HL-60/S4 (cell line): ENCODE data around the gene CSNK2B.

ENCODE experiments used
- in situ Hi-C: fragments of 300-500 bp; cut with MboI; formaldehyde crosslinking; loops from 2 replicates; pipeline ENCODE4 v1.14.3; 2022; ENCODE audit warnings: low sequenced_read_pairs

The CSNK2B gene

DNA sequence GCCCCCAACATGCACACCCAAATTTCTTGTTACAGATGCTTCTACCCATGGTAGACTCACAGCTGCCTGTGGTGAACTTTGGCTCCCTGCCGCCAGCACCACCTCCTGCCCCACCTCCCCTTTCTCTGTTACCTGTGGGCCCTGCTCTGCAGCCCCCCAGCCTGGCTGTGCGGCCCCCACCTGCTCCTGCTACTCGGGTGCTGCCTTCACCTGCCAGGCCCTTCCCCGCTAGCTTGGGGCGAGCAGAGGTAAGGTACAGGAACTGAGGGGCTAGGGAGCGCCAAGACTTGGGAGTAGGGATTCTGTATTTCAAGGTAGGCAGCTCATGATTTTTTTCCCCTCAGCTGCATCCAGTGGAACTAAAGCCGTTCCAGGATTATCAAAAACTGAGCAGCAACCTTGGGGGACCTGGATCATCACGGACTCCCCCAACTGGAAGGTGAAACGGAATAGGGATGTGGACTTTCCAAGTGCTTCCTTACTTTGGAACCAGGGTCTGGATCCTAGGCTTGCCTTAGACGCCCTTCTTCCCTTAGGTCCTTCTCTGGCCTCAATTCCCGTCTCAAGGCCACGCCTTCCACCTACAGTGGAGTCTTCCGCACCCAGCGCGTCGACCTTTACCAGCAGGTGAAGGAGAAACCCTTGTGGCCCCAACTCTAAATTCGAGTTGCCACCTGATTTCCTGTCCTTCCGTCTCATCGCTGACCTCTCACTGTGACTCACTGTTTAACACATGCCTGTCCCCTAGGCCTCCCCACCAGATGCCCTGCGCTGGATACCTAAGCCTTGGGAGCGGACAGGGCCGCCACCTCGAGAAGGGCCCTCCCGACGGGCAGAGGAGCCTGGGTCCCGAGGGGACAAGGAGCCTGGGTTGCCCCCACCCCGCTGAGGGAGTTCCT, 28.9 kb upstream of the CSNK2B start:
- in situ Hi-C loops: no loop called here

DNA sequence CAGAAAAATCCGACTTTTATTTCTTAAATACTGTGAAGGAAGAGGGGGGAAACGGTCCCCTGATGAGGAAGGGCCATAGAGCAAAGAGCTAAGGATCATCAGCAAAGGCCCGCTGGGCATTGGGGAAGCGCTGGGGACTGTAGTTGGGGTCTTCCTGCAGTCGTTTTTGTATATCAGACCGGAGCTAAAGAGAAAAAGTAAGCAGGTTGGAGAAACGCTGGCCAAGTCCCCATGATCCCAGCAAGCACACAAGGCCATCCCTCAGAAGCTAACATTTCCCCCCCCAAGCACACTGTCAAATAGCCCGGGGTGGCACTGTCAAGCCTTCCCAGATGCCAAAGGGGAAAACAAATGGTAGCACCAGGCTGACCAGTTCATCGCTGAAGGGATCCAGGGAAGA, 26.8 kb upstream of the CSNK2B start:
- in situ Hi-C loops: no loop called here

DNA sequence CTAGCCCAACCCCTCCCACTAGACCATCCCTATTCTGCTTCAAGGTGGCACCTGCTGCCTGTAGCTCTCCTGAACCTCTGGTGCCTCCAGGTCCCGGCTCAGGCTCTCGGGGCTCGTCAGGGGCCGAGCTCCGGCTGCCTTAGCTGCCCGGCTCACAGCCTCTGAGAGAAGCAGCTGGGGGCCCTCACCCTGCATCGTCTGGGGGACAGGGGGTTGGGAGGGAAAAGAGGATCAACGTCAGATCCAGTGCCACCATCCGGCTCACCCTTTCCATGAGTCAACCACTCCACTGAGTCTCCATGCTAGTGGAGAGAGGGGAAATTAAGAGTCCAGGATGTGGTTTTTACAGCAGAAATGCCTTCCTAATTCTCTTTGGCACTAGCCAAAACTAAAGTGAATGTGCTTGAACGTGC, 26.4 kb upstream of the CSNK2B start:
- in situ Hi-C loops: no loop called here

DNA sequence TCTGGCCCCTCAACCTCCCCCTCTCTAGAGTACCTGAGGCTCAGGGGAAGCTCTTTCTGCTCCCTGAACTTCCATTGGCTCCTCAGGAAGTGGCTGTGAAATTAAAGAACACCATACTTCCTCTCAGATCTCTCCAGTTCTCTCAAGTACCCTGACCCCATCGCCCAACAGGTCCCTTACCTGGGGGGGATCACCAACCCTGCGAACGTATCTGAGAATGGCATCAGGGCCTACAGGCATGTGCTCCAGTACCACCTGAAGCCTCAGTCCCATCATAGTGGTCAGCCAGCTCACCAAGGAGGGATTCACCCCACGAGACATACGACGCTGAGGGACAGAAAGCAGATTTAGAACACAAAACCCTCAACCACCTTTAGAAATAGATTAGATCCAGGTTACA, 25.3 kb upstream of the CSNK2B start:
- in situ Hi-C loops: no loop called here

DNA sequence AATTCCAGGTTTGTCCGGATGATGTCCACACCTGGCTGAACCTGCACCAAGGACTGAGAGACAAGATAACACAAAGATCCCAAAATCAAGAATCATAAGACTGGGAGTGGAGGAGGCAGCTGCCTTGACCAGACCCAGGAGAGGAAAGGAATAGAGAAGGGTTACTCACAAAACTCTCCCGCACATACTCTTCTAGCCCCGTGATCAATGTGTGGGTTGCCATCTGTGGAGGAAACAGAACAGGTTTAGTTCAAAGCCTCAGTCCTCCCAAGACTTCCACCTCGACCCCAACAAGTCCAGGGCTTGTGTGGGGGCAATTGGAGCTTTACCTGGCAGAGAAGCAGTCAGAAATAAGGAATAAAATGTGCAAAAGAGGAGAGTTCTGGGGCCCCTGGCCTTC, 24.5 kb upstream of the CSNK2B start:
- in situ Hi-C loops: no loop called here

DNA sequence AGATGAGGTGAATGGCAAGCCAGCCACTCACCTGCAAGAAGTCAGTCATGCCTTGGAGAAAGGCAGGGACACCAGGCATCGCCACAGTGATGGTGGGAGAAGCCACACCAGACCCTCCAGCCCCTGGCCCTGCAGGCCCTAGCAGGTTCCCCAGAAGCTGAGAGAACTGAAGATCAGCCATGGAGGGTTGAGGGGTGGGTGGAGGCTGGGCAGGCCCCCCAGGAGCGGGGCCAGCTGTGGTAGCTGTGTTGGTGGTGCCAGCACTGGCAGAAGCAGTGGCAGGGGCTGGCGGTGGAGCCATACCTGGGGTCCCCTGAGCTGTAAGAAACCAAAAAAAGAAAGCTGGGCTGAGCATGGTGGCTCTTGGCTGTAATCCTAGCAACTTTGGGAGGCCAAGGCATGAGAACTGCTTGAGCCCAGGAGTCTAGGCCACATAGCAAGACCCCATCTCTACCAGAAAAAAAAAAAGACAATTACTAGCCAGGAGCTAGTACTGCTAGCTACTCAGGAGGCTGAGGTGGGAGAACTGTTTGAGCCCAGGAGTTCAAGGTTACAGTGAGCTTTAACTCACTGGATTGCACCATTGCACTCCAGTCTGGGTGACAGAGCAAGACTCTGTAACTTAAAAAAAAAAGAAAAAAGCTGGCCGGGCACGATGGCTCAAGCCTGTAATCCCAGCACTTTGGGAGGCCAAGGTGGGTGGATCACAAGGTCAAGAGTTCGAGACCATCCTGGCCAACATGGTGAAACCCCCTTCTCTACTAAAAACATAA, 22.9 kb upstream of the CSNK2B start:
- in situ Hi-C loops: no loop called here

DNA sequence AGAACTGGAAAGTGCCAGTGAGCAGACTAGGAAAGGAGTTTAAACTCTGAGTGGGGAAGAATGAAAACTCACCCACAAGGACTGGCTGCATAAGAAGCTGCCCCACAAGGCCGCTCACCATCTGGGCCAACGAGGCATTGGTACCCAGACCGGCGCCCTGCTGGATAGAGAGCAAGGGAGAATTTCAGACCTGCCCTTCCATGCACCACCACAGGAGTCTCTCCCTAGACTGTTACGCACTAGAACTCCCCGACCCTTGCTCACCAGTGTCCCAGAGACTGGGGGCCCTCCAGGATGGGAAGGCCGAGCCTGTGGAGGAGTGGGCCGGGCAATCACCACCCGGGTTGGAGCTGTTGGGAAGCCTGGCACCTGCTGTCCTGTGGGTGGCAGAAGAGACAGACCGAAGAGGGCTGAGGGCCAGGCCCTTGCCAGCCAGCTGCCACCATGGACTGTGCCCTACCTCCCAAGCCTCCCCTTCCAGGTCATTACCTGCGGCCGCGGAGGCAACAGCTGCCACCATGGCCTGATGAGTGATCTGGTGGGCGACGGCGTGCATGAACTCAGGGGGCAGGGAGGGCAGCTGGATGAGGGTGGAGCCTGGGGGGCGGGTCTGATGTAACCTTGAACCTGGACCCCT, 21.9 kb upstream of the CSNK2B start:
- in situ Hi-C loops: no loop called here

DNA sequence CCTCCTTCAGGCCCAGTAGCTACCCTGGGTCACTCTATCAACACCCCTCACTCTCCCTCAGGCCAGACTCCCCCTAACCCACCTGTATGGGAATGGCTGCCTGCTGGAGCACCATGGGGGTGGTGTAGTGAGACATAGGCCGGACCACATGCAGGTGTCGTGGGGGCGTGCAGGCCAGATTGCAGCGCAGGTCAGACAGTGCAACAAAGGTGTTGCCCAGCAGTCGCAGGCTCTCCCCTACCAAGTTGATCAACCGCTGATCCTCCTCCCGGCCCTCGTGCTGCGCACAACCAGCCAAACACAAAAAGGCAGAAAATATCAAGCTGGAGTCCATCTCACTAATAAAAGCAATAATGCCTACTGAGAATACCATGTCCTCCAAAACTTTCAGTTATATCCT, 20.6 kb upstream of the CSNK2B start:
- in situ Hi-C loops: no loop called here

DNA sequence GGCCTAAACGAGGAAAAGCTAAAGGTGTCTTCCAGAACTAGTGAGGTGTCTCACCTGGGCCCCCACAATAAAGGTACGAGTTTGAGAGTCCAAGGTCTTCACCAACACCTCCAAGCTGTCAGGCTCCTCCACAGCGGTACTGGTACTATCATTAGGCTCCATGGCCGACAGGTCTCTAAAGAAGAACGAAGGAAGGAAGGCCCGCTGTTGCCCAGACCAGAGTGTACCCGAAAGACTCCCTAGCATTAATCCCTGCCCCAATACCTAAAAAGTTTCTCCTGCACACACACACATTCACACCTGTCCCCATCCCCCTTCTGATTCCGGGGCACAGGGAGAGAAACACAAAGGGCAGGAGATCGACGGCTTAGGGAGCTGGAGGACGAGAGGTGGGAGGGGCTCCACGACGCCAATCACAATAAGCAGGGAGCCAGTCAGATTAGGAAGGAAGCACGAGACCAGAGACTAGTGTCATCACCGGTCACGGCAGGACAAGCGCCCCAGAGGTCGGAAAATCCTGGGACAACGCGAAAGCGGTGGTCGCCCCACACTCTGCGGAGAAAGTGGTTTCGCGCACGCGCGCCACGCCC, 14.2 kb upstream of the CSNK2B start:
- in situ Hi-C loops: no loop called here

DNA sequence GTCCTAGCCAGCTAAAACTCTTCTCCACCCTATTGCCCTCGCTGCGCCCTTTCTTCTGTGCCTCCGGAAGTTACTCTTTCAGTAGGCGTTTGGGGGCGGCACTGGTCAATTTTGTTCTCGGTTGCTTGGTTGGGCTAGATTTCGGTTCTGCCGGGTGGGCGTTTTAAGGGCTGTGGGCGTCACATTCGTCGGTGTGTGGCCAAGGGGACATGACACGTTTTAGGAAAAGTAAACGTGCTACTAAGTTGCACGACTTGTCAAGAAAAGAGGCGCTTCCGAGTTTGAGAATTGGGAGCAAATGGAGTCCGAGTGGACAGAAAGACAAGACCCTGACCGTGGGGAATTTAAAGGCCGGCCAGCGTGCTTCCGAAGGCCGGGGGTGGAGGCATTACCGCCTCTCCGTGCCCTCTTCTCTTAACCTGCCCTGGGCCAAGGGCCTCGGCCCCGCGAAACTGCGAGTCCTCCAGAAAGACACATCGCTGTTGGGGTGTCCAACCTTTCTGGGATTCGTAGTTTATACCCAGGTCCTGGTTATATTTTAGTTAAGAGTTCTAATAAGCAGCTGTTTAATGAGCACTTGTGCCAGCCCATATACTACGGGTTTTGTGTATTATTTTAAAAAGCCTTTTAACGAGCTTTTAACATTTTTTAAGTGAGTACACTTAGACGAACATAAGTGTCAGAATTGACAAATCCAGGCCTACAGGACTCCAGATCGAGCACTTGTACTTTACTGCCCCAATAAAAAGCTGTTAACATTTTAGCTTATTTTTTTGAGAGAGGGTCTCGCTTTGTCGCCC, 12.8 kb upstream of the CSNK2B start:
- in situ Hi-C loops: no loop called here

DNA sequence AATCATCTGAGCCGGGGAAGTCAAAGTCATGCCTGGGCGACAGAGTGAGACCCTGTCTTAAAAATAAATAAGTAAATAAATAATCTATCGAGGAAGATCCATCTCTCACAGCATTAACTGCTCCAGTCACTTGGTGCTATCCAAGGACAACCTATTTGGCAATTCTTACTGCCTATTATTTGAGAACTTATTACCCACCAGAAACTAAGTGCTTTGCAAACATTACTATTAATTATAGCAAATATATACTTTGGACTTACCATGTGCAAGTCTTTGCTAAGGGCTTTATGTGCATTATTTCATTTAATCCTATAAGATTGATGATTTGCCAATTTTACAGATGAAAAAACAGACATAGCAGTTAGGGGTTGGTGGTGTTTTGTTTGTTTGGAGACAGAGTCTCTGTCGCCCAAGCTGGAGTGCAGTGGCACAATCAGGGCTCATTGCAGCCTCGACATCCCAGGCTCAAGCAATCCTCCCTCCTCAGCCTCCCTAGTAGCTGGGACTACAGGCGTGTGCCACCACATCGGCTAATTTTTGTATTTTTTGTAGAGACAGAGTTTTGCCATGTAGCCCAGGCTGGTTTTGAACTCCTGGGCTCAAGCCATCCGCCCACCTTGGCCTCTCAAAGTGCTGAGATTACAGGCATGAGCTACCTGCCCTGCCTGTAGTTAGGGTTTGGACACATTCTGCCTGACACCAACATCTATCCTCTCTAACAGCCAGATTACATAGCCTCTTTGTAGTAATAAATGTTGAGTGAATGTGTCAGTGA, 11.1 kb upstream of the CSNK2B start:
- in situ Hi-C loops: no loop called here

DNA sequence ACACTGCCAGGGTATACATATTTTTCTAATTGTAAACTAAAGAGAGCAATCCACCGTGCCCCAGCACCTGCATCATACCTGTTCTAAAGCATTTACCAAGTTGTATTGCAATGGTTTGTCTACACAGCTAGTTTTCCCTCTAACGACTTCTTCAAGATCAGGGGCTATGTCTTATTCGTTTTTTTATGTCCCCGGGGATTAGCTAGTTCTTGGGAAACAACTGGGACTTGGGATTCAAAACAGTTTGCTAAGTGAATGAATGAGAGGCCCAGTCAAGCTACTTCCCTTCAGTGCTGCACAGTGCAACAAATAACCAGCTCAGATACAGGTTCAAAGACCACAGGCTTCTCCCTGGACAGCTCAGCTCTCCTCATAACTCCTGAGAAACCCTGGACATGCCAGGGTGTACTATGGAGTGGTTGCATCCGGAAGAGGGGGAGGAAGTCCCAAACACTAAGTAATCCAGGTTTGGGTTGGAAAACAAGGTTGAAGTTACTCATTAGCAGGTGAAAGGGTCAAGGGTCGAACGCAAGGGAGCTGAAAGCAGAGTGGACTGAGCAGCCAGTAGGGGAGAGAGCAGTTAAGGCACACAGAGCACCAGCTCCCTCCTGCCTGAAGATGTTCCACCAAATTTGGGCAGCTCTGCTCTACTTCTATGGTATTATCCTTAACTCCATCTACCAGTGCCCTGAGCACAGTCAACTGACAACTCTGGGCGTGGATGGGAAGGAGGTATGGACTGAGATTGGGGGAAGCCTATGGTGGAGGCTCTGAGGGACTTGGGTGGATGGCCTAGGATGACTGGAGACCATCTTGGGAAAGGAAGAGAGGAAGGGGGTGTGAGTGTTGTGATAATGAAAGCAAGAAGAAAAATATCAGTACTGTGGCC, 10.3 kb upstream of the CSNK2B start, which contains the start of gene APOM:
Gene APOM (plus strand): TSS at position 546 of the 889 bp plus-strand sequence. CDS start 73 bp downstream, at position 619.
- in situ Hi-C loops: no loop called here

DNA sequence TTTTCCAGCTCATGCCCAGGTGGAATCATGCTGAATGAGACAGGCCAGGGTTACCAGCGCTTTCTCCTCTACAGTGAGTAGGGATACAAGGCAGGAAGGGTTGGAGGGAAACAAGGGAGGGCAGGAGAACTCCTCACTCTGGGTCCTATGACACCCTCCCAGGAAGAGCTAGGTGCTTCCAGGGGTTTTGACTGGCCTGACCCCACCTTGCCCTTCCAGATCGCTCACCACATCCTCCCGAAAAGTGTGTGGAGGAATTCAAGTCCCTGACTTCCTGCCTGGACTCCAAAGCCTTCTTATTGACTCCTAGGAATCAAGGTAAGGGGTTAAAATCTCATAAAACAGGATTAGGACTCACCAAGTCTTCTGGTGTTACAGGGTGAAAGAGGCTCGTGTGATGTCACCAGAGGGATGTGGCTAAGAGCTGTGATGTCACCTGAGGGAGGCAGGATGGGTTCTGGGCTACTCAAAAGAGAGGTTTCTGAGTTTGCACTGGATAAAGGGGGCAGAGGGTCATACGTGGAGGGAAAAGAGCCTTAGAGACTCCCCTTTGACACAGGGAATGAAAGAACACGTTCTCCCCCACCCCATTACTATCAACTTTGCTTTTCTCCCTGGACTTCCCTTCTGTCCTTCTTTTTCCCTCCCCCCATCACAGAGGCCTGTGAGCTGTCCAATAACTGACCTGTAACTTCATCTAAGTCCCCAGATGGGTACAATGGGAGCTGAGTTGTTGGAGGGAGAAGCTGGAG, 8.3 kb upstream of the CSNK2B start:
- in situ Hi-C loops: no loop called here

DNA sequence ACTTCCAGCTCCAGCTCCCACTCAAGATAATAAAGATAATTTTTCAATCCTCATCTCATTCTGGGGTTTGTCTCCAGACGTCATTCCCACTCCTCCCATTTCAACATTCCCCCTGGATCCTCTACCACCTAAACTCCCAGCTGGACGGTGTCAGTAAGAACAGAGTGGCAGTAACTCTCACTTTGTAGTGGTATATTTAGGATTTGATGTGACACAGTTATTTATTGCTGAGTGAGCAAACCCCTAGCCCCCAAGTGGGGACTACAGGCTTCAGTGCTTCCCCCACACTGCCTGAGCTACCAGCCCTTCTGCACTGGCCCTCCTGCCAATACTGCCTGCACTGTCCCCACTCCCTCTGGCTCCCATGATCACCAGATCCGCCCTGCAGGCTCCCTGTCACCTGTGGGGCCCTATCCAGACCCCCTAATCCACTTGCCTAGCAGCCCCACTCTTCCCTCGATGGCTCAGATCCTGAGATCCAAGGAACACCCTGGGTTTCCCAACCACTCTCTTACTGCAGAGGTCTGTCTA, 7.7 kb upstream of the CSNK2B start:
- in situ Hi-C loops: no loop called here

DNA sequence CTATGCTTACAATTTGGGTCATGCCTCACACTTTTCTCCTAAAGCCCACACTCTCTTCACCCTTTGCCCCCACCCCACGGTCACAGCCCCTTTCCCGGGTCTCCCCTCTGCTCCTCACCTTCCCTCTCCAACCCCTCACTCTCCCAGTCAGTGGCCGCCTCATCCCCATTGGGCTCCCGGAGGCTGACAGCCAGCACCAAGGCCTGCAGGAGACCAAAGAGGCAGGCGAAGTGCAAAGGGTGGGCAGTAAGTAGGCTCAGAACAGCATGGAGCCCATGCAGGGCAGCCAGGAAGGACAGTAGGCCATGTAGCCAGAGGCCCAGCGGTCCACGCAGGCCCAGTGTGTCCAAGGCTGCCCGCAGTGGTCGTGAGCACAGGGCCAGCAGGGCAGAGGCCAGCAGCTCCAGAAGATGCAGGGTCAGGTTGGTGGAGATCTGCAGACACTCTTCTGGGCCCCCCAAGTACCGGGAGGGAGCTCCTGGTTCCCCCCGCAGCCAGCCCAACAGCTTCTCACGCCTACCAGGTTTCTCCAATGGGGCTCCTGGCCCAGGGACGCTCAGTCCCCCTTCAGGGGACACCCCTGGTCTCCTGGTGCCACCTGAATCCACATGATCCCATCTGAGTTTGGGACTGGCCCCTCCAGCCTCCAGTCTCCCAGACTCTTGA, 6.8 kb upstream of the CSNK2B start:
- in situ Hi-C loops: no loop called here

DNA sequence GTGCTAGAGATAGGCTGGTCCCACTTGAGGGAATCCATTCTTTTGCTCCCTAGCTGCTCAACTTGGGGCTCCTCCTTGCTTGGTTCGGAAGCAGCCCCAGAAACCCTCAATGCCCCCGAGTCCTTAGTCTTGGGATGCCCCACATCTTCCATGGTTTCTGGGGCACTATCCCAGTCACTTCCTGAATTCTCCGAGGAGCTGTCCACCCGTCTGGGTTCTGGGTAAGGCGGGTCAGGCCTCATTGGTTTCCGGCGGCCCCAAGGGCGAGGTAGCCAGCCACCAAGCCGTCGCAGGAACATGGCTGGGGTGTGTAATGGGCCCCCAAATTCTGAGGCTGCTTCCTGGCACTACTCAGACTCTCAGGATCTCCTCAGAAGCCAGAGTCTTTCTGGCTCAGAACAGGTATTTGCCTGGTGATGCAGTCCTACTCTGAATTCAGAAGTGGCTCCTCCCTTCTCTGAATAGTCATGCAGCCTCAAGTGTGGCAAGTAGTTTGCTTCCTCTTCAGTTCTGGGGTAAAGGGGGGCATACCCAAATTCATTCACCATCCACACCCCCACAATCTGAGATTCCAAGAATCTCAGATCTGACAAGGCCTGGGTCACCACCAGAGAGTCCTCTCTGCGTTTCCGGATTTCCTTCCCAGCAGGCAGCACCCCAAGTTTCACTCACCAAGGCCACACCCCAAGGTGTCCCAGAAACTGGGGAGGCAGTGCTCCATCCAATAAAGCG, 6.1 kb upstream of the CSNK2B start:
- in situ Hi-C loops: no loop called here
